Caki2 (cell line): ENCODE data around the gene NDFIP2. TPM values are rescaled to one million over a fixed set of nuclear protein-coding genes. Genes with fewer than 3 reads are reported as not detected.
"Not testable (repeated sequence)": the region's sequence is repeated elsewhere in the genome, so short reads cannot be mapped to it uniquely, and the experiment has no call there.

Source experiments
- DNase-seq: peaks from one replicate; pipeline ENCODE4 v3.0.0-alpha.2; 2015; ENCODE audit warnings: low read depth
- in situ Hi-C: cut with HindIII; loops from 2 replicates; pipeline ENCODE4 v1.10.0; 2016; ENCODE audit warnings: low sequenced_read_pairs, low pct_unique_long_range_greater_than_20kb, mixed read lengths
- total RNA-seq: library from RNA; depleted of rRNA; stranded (reverse); fragments of >200 nt; shearing (Covaris generic); gene quantifications from 2 replicates; pipeline ENCODE4 v1.2.3, GENCODE V29; 2014; ENCODE audit warnings: low replicate concordance

NDFIP2 gene
- total RNA-seq, 1 experiment from 2014 or later: 103 TPM

DNA sequence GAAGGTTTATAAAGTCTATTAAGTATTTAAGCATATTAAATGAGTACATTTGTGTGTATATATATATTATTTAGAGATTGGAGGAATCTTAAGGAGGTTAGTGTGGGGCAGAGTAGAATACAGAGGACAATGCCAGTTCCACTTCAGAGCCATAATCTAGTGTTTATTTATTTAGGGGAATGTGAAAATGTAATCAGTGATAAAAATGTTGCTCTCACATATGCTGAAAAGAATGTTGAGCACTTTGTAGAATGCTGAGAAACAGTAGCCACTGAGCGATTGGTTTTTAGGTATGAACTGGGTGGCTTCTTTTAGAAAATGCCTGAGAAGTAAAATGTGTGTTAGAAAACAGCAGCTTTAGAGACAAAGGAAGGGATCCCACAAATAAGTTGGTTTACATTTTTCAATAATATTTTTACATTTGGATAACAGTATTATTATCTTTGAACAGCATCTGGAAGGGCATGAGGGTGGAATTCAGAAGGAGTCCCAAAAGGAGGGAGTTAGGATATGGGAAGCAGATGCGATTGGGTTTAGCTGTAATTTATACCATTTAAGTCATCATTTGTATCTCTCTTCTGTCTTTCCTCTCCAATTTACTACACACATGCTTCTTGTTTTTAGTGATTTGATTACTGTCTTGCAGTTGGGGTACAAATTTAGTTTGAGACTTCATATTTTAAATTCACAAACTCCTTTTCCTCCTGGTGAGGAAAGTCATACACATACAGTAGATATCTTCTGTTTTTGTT lies 68.6 kb downstream of the NDFIP2 start:
- in situ Hi-C loops: no loop called here
- DNase-seq: no peak

DNA sequence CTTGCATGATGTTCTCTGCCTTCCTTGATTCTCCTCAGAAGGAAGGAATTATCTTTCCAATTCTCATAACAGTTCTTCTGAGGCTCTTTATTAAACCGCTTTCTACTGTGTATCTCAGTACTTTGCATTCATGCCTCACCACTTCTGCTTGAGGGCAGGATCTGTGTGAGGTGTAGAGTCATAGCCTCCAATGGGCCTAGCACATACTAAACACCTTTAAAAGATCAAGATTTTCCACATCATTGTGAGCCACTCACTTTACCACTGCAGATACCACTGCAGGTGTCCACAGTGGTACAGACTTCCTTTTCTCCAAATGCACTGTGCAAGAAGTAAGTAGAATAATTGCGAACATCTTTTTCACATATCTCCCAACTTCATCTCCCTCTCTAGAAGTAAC lies 76.7 kb downstream of the NDFIP2 start:
- in situ Hi-C loops: no loop called here
- no peak for DNase-seq

DNA sequence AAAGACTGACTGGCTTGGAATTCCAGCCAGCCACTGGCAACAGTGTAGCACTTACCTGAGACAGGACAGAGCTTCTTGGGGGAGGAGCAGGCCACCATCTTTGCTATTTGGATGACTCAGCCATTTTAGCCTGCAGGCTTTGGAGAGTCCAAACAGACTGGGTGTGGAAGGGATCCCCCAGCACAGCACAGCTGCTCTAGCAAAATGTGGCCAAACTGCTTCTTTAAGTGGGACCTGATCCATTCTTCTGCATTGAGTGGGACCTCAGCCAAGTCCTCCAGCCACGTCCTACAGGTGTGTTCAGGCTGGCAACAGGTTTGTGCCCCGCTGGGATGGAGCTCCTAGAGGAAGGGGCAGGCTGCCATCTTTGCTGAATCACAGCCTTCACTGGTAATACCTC lies 80.0 kb downstream of the NDFIP2 start:
- no peak for DNase-seq
- in situ Hi-C loops: no loop called here

DNA sequence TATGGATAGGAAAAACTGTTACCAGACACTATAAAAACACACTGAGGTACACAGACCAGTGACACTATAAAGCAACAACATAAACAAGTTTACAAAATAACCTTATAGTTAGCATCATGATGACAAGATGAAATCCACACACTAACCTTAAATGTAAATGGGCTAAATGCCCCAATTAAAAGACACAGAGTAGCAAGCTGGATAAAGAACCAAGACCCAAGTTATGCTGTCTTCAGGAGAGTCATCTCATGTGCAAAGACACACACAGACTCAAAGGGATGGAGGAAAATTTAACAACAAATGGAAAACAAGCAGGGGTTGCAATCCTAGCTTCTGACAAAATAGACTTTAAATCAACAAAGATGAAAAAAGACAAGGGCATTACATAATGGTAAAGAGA lies 81.6 kb downstream of the NDFIP2 start:
- no peak for DNase-seq
- in situ Hi-C loops: no loop called here

DNA sequence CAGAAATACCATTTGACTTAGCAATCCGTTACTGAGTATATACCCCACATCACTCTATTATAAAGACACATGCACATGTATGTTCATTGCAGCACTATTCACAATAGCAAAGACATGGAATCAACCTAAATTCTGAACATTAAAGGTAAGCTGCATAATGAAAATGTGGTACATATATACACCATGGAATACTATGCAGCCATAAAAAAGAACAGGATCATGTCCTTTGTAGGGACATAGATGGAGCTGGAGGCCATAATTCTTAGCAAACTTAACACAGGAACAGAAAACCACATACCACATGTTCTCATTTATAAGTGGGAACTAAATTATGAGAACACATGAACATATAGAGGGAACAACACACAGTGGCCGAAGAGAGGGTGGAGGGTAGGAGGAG lies 85.2 kb downstream of the NDFIP2 start:
- in situ Hi-C loops: no loop called here
- DNase-seq: no peak

DNA sequence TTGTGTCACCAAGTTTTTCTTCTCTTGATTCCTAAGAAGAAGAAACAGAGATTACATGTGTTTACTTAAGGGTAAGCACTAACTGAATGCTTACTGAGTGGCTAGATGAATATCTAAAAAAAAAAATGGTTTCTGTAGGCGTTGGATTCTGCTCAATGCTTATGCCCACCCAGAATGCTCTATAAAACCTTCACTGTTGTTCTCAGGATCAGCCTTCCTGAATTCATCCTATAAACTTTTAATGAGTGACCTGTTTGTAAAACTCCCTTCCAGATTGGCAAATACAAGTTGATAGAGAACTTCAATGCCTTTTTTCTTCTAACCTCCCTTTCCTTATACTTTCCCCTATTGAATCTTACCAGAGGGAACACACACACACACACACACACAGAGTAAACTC lies 90.2 kb downstream of the NDFIP2 start:
- in situ Hi-C loops: no loop called here
- DNase-seq: no peak

DNA sequence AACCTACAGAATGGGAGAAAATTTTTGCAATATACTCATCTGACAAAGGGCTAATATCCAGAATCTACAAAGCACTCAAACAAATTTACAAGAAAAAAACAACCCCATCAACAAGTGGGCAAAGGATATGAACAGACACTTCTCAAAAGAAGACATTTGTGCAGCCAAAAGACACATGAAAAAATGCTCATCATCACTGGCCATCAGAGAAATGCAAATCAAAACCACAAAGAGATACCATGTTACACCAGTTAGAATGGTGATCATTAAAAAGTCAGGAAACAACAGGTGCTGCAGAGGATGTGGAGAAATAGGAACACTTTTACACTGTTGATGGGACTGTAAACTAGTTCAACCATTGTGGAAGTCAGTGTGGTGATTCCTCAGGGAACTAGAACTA lies 92.9 kb downstream of the NDFIP2 start:
- in situ Hi-C loops, DNase-seq: not testable (repeated sequence)

DNA sequence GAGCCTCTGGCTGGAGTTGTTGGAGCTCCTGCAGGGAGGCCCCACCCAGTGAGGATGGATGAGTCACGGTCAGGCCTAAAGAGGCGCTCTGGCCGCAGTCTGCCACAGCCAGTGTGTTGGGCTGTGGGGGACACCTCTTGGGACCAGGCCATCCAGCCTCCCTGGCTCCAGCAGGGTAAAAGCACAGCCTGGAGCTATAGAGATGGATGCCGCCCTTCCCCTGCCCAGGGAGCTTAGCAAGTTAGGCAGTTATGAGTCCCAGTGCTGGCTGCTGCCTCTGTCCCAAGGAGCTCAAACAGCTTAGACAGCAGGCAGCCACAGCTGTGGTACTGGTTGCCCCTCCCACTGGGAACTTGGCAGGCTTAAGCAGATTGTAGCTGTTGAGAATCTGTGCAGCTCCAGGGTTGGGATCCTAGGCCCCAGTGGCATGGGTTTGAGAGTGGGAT lies 100.9 kb downstream of the NDFIP2 start:
- DNase-seq: no peak
- in situ Hi-C loops: no loop called here

DNA sequence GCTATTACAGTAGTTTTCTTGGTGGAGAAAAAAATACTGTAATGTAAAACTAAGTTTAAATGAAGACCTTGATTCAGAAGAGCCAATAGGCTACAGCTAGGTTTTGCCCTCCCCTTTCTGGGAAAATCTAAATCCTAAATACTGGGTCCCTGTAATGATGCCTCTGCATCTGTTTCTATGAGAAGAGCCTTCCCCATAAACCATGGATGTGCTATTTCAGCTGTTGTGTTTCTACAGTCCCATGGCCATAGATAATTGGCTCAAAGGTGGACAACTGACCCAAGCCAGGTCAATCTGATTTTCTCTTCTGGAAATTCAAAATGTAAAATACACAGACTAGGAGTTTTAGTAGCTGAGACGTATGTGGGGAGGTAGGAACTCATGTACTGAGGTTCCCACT lies 101.9 kb downstream of the NDFIP2 start:
- in situ Hi-C loops: no loop called here
- no peak for DNase-seq

DNA sequence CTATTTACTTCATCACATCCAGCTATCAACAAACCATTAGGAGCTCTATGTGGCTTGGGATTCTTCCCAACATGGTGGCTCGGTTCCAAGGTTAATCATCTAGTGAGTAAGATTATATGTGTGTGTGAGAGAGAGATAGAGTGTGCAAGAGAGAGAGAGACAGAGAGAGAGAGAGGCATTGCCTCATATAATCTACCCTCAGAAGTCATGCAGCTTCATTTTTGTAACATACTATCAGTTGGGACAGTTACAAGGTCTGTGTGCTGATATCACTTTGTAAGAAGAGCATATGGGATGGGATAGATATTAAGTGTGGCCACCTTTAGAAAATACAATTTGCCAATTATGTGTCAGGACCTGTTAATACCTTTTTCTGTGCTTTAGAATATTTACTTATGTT lies 104.1 kb downstream of the NDFIP2 start:
- in situ Hi-C loops: no loop called here
- DNase-seq: no peak

DNA sequence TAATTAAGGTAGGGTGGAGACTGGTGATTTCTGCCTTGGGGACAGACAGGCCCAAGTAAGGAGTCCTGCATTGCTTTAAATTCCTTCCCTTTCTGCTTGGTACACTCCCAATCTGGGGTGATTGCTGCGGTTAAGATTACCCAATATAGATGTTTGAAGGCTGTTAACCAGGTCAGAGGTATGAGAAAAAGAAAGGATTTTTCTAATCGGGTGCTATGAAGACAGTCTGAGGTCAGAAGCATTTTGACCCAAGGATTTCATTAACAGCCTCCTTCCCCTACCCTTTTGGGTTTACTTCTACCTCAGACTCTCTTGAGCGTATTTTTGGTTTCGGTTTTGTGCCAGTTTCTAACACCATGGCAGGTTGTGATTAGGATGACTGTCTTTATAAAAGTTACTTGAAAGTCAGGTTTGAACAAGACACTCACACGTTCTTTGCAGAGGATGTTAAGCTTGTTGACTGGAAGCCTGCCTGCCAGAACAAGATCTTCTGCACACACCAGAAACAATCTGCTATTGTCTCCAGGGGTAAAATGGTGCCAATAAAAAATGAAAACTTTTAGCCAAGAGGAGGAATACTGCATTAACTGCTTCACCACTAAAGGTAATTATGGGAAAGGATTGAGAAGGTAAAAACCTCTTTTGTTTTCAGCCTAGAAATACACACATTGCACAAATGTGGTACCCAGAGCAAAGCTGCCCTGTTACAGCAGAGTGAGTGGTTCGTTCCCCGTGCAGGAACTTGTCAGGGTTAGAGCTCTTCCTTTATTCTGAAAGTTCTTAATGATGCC lies 108.8 kb downstream of the NDFIP2 start:
- DNase-seq: no peak
- in situ Hi-C loops: no loop called here

DNA sequence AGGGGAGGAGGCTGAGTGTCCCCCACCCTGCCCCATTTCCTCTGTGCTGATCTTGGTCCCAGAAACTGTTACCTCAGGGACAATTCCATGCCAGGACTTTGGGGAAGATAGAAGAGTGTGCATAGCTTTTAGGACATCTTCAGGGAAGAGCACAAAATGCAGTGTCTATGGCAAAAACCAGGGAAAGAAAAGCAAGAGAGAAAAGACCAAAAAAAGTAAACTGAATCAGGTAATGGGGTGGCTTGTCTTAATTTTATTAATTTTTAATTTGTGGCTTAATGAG lies 109.4 kb downstream of the NDFIP2 start:
- in situ Hi-C loops: no loop called here
- DNase-seq: no peak

DNA sequence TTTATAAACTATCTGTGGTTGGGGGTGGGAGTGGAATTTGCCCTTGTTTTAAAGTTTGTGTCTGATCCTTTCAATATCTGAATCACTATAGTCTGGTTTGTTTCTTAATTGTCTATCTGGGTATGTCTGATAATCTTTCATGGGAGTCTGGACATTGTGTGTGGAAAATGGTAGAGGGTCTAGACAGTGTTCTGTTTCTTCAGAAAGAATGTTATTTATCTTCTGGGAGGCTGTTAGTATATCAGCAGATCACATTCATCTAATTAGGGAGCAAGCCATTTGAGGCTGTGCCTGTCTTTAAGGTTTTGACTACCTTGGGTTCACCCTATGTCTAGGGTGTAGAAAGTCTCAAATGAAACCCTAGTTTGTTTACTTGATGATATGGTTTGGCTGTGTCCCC lies 110.5 kb downstream of the NDFIP2 start:
- in situ Hi-C loops: no loop called here
- no peak for DNase-seq

DNA sequence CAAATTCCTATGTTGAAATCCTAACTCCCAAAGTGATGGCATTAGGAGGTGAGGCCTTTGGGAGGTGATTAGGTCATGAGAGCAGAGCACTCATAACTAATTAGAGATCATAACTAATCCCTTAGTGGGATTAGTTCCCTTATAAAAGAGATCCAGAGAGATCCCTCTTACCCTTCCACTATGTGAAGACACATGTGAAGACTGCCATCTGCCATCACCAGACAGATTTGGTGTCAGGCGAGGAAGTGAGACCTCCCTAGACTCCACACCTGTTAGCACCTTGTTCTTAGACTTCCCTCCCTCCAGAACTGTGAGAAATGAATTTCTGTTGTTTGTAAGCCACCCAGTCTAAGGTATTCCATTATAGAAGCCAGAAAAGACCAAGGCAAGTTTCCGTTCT lies 112.2 kb downstream of the NDFIP2 start:
- in situ Hi-C loops: no loop called here
- DNase-seq: no peak

DNA sequence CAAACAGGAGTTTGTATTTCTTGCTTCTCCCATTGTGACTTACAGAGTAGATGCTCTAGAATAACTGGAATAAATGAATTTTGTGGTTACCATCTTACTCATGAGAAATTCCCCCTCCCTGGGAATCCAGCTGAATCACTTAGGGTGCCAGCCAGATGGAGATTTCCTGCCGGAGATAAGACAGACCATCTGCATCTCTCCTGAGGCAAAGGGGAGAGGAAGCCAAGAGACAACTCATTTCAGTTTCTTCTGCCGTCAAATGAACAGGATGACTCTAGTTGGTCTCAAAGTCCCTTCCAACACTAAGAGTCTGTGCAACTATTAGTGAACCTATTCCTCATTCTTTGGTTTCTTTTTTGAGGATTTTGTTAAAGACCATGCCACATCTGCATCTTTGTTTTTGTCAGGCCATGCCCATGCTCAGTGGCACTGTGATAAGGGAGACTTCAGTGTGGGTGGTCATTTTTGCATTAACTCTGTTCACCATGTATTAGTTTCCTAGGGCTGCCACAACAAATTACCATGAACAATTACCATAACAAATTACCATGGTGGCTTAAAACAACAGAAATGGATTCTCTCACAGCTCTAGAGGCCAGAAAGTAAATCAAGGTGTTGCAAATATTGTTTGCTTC lies 112.8 kb downstream of the NDFIP2 start:
- in situ Hi-C loops: no loop called here
- no peak for DNase-seq

DNA sequence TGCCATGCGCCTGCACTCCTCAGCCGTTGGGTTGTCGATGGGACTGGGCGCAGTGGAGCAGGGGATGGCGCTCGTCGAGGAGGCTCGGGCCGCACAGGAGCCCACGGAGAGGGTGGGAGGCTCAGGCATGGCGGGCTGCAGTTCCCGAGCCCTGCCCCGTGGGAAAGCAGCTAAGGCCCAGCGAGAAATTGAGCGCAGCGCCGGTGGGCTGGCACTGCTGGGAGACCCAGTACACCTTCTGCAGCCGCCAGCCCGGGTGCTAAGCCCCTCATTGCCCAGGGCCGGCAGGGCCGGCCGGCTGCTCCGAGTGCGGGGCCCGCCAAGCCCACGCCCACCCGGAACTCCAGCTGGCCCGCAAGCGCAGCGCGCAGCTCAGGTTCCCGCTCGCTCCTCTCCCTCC lies 119.2 kb downstream of the NDFIP2 start:
- DNase-seq, in situ Hi-C loops: not testable (repeated sequence)

DNA sequence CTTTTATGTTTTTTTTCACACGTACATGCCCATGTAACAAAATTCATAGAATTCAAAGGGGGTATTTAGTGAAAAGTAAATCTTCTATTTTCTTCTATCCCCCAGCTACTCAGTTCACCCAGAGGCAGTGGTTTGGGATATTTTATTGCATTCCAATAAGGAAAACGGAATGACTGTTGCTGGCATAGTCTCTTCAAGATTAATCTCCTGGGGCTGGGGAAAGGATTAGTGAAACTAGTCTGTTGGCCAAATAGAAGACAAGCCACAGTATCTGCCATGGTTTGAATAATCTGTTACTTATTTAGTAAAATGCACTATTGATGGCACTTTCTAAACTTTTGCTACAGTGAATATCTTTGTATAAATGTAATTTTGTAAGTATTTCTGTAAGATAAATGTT lies 122.0 kb downstream of the NDFIP2 start:
- in situ Hi-C loops: no loop called here

DNA sequence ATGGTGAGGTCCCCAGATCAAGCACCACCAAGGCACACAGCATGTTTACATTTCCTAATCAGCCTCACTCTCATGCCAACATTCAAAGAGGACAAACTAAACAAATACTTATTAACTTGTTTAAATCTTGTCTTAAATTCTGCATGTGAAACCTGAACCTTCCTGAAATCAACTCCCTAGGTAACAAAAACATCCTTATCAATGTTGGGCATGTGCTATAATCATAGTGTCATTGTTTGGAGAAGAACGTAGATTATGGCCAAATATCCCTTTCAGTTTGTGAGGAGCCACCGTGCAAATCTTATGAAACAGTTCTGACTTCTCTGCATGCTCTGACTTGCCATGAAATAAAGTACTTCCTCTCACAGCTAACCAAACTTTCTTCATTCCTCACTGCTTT lies 123.8 kb downstream of the NDFIP2 start:
- DNase-seq: no peak
- in situ Hi-C loops: no loop called here

More for the DNA sequence above, 122.0 kb downstream of the NDFIP2 start:
- no peak for DNase-seq
